ENCODE data around the gene EMC10. TPM values are rescaled to one million over a fixed set of nuclear protein-coding genes. Genes with fewer than 3 reads are reported as not detected.

EMC10 gene
- polyA plus RNA-seq, 2 of the 4 experiments (the other 2 are of a cell fraction), result 52.8 to 147 TPM

- ATAC-seq (no peak; a peak in 3 of 6 replicates), DNase-seq (ENCODE audit: low read depth in 1 of 2, low spot score in 1 of 2) (no peak), FAIRE-seq (no peak)
- peak overlapping the region; percentile 86; the same call in 2 of the 3 replicates for H3K4me3 ChIP-seq
- peak overlapping the region; percentile 97 for H3K4me2 ChIP-seq
- WGBS (ENCODE audit: missing lambda C conversion rate), result 77% methylated on average over 29 of the region's 29 CpGs
- TF ChIP-seq FOXS1 (CRISPR knock-in tag; IDR thresholded peaks at IDR 0.05), result no peak
- no peak for TF ChIP-seq EHMT2 (IDR thresholded peaks at IDR 0.05; ENCODE audit: low read depth)
- no peak for TF ChIP-seq NFE2L2 (conservative IDR thresholded peaks at IDR 0.05; ENCODE audit: low read length)
- TF ChIP-seq CTCF (IDR thresholded peaks at IDR 0.05), result no peak
- no peak for TF ChIP-seq GATA3 (IDR thresholded peaks at IDR 0.05; ENCODE audit: borderline replicate concordance)
- no peak for TF ChIP-seq NR3C1 (IDR thresholded peaks at IDR 0.05)
- TF ChIP-seq ZNF302 (CRISPR knock-in tag; IDR thresholded peaks at IDR 0.05), result no peak
- TF ChIP-seq ZFP36 (IDR thresholded peaks at IDR 0.05; ENCODE audit: borderline replicate concordance, partially characterized antibody), result no peak
- no peak for TF ChIP-seq RCOR1 (IDR thresholded peaks at IDR 0.05; ENCODE audit: low read depth, low read length)
- no peak for TF ChIP-seq REST (IDR thresholded peaks at IDR 0.05)
- TF ChIP-seq HOXB5 (CRISPR knock-in tag; IDR thresholded peaks at IDR 0.05), result no peak
- TF ChIP-seq JUN (IDR thresholded peaks at IDR 0.05), result no peak
- no peak for TF ChIP-seq RNF2 (IDR thresholded peaks at IDR 0.05; ENCODE audit: borderline replicate concordance, low read depth)
- TF ChIP-seq POLR2AphosphoS2 (conservative IDR thresholded peaks at IDR 0.05; ENCODE audit: low read length), result no peak
- peak overlapping the region in 1 of 2 experiments; percentile 55; a peak in 3 of 6 replicates for H3K27ac ChIP-seq
- peaks cover 12% of the 10 kb centered on the region for H3K4me1 ChIP-seq
- POLR2A ChIA-PET, result no interaction called here
- CTCF ChIA-PET, result interaction anchor here (1.0 to 4.7 kb wide), 5 partner anchors 9 to 119 kb away, joined by 3 to 28 read pairs (median 10); no protein-coding TSS in a partner anchor
- H3K9me3 ChIP-seq, result no peaks in the 10 kb centered on the region
Observed at GRCh38 chr19:50475736-50476223, 527 bp upstream of the EMC10 start.

- no peaks in the 10 kb centered on the region for H3K9me3 ChIP-seq
- H3K4me3 ChIP-seq, result peak overlapping the region; percentile 86
- DNase-seq (ENCODE audit: low read depth in 1 of 2, low spot score in 1 of 2), result no peak
- H3K27ac ChIP-seq, result peak overlapping the region; percentile 87 to 93
- peaks cover 12% of the 10 kb centered on the region for H3K4me1 ChIP-seq
- no peak for ATAC-seq
- no peak for FAIRE-seq
- WGBS (ENCODE audit: missing lambda C conversion rate), result 6% methylated on average over 19 of the region's 20 CpGs
- H3K4me2 ChIP-seq, result peak overlapping the region; percentile 97
- ChIA-PET CTCF (interaction anchor here (0.6 to 0.7 kb wide), 2 partner anchors 17 to 64 kb away, joined by 3 to 4 read pairs; no protein-coding TSS in a partner anchor), POLR2A (no interaction called here)
- TF ChIP-seq RFX5 (IDR thresholded peaks at IDR 0.05) (no peak), PBX3 (IDR thresholded peaks at IDR 0.05) (no peak), ZC3H11A (IDR thresholded peaks at IDR 0.05) (no peak), POLR2A (IDR thresholded peaks at IDR 0.05; ENCODE audit: low read length) (no peak), CEBPB (IDR thresholded peaks at IDR 0.05) (no peak), HMGXB4 (CRISPR knock-in tag; IDR thresholded peaks at IDR 0.05; ENCODE audit: borderline replicate concordance) (no peak), NPAS2 (CRISPR knock-in tag; IDR thresholded peaks at IDR 0.05; ENCODE audit: borderline replicate concordance) (no peak), MAX (IDR thresholded peaks at IDR 0.05) (no peak), ATOH8 (CRISPR knock-in tag; IDR thresholded peaks at IDR 0.05; ENCODE audit: low read depth) (no peak), POLR2AphosphoS2 (conservative IDR thresholded peaks at IDR 0.05; ENCODE audit: low read length) (no peak), CHD4 (IDR thresholded peaks at IDR 0.05; ENCODE audit: borderline replicate concordance) (no peak), FOSL2 (IDR thresholded peaks at IDR 0.05) (no peak), FOSL2 (CRISPR knock-in tag; IDR thresholded peaks at IDR 0.05) (no peak), USF2 (IDR thresholded peaks at IDR 0.05) (no peak), SMC3 (IDR thresholded peaks at IDR 0.05) (no peak), HOXB5 (CRISPR knock-in tag; IDR thresholded peaks at IDR 0.05) (no peak)
Observed at GRCh38 chr19:50476907-50477238, 566 bp downstream of the EMC10 start.
